Spleen (tissue), 7 donors: ENCODE results near the gene DSTYK.

ENCODE experiments used
- POLR2A ChIP-seq, 3 donors: fragments of 450-650 bp; IDR thresholded peaks; one replicate each; pipeline ENCODE4 v1.5.1; 2017; ENCODE audit warnings: antibody characterized with exemption in 3 of 3, mild to moderate bottlenecking in 1 of 3
- TF ChIP-seq, protein P1 (sequence below), 11 experiments: fragments of 200-600 bp in 7 of 11; fragments of 450-650 bp in 4 of 11; sonication (generic) in 4 of 11; IDR thresholded peaks in 8 of 11; conservative IDR thresholded peaks in 3 of 11; 1 replicate in 7 of 11; 2 replicates in 4 of 11; pipeline versions ENCODE4 v1.4.0 to v1.8.0; 2016 to 2021; ENCODE audit warnings: antibody characterized with exemption in 11 of 11, inconsistent platforms in 4 of 11, mild to moderate bottlenecking in 1 of 11
- donor health status: DM: no; HTN: no; CAD: no; lungs with moderate emphysema.
- donor health status: DM: no; HTN: no; CAD: no.
- donor health status: DM: no; HTN: no; CAD: no.

DNA sequence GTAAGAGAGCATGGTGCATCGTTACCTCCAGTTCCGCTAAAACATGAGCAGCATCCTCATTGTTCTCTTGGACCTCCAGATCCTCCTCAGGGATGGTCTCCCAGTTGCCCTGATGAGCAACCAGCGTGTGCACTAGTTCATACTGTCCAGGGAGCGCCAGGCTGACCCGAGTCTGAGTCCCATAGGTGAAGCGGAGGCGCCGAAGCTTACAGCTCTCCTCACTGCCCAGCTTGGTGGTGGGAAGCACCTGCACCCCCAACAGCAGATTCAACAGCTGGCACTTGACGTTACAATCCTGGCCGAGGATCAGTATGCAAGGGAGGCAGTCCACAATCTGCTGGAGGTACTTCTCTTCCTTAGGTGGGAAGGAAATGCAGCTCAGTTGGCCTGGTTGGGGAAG, 24.1 kb downstream of the DSTYK start:
- TF ChIP-seq POLR2A (IDR thresholded peaks at IDR 0.05) = no peak
- TF ChIP-seq, protein P1, sequence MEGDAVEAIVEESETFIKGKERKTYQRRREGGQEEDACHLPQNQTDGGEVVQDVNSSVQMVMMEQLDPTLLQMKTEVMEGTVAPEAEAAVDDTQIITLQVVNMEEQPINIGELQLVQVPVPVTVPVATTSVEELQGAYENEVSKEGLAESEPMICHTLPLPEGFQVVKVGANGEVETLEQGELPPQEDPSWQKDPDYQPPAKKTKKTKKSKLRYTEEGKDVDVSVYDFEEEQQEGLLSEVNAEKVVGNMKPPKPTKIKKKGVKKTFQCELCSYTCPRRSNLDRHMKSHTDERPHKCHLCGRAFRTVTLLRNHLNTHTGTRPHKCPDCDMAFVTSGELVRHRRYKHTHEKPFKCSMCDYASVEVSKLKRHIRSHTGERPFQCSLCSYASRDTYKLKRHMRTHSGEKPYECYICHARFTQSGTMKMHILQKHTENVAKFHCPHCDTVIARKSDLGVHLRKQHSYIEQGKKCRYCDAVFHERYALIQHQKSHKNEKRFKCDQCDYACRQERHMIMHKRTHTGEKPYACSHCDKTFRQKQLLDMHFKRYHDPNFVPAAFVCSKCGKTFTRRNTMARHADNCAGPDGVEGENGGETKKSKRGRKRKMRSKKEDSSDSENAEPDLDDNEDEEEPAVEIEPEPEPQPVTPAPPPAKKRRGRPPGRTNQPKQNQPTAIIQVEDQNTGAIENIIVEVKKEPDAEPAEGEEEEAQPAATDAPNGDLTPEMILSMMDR (IDR thresholded peaks at IDR 0.05 in 8 of 11, conservative IDR thresholded peaks at IDR 0.05 in 3 of 11) = no peak
